ENCODE measurements around the gene TBX15.

DNA sequence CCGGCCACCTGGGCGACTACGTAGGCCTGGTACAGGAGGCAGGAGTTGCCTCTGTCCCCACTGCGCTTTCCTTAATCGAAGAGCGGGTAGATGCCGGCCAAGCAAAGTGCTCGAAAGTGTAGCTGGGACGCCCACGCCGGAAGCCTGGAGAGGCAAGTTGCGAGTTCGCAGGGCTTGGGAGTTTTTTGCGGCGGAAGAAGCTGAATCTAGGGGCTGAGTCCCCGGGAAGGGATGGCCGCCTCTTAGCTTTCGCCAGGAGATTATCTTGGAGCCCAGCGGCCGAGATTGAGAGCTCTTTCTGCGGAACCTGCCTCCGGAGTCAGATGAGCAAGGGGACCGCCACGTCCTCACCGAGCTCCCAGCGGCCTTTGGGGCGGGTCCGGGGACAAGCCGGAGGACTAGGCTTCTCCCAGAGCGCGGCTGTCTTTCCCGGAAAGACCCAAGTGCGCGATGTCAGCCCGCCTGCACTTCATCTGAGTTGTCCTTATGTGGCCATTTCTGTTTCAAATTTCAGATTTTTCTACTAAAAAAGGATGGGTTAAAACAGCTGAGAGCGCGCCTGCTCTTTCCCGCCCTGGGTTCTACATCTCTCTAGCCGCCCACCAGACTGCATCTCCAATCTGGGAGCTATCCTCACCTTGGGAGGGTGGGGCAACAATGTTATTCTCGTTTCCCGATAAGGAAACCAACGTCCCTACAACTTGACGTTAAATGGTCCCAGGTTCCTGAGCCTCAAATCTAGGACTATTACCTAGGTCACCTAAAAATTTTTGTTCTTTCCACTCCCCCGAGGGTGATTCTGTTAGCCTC lies 12.4 kb upstream of the TBX15 start:
- no peak for TF ChIP-seq POLR2AphosphoS5 (IDR thresholded peaks at IDR 0.05; ENCODE audit: borderline replicate concordance, low read depth, low read length)
- TF ChIP-seq EZH2 (IDR thresholded peaks at IDR 0.05): no peak
